ENCODE measurements around the gene CRB2. TPM values are rescaled to one million over a fixed set of nuclear protein-coding genes. Genes with fewer than 3 reads are reported as not detected.

The CRB2 gene
- total and polyA plus RNA-seq, 2 of the 13 experiments (the other 11 are each of a cell fraction or from before 2014, with no cell fraction given), result 0.01 to 0.29 TPM

DNA sequence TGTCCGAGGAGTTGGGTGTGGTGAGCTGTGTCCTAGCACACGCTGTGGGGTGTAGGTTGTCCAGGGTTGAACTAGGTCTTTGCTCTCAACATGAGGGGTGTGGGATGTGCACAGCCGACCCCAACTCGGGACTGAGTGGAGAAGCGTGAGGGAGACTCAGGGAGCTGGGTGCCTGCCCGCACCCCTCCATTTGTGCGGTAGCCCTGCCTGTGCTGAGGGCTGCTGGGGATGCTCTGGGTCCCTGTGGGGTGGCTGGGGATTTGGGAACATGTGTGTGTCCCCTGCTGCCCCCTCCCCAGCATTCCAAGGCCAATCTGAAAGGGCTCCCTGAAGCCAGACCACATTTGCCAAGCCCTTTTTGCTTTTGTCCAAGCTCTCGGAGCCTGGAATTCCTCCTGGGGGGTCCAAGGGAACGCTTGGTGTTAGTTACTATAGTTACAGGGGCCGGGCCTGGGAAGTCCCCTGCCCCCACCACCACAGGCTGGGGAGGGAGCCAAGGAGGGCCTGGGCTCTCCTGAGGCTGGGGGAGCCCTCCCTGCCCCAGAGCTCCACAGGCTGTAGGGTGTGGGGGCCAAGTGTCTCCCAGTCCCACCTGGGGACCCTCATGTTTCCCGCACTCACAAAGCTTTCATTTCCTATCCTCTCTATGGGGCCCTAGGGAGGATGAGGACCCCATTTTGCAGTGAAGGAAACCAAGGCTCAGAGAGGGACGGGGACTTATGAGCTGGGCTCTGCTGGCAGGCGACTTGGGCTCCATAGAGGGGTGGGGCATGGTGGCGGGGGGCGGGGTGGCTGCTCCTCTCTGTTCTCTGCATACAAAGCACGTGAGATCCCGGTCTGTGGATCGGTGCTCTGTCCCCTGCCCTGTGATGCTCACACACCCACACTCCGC, 1.1 kb downstream of the CRB2 start (continued):
- no peak for TF ChIP-seq DNMT3B (CRISPR knock-in tag; conservative IDR thresholded peaks at IDR 0.05)

DNA sequence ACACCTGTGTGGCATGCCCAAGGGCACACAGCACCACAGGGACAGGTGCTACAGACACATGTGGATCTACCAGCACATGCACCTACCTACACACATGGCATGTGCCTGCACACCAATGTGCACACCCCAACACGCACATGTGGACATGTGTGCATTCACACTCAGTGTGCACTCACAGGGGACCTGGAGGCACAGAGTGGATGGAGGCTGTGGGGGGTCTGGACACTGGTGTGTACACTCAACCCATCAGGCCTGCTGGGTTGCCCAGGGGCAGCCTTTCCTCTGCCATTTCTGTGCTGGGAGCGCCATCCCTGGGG, 1.7 kb downstream of the CRB2 start:
- WGBS (ENCODE audit: low lambda C conversion rate), result 57% methylated on average over 1 of the region's 2 CpGs
- ChIA-PET POLR2A (no interaction called here), CTCF (ENCODE audit: low intra/inter-chr PET ratio, low total read pairs) (no interaction called here)
- no peaks in the 10 kb centered on the region for H4K20me1 ChIP-seq (ENCODE audit: insufficient read depth, low read length)
- DNase-seq (ENCODE audit: low spot score) (no peak), ATAC-seq (no peak), FAIRE-seq (no peak)
- H3K27me3 ChIP-seq (ENCODE audit: control insufficient read depth in 1 of 2, insufficient read depth in 2 of 2, low read length in 2 of 2), result peaks cover 1 to 27% of the 10 kb centered on the region in 2 experiments; a peak in 3 of 5 replicates
- no peaks in the 10 kb centered on the region for H3K36me3 ChIP-seq (replicated peaks in 1 of 2; ENCODE audit: control insufficient read depth in 1 of 2, insufficient read depth in 2 of 2, low read length in 2 of 2)
- no TSS peak for BruUV-seq (replicated peaks)
- H3K9ac ChIP-seq (ENCODE audit: insufficient read depth, low read depth, low read length), result no peak overlapping the region
- H3K79me2 ChIP-seq (ENCODE audit: insufficient read depth, low read length), result no peaks in the 10 kb centered on the region
- H3K27ac ChIP-seq (ENCODE audit: extremely low read length, insufficient read depth, low read length), result no peak overlapping the region
- H2AFZ ChIP-seq (ENCODE audit: low read length), result no peak overlapping the region
- in situ Hi-C loops (cut with HindIII; ENCODE audit: extremely low pct_ligation_motif_present, low pct_unique_long_range_greater_than_20kb) (no loop called here), intact Hi-C loops (cut with micrococcal nuclease; ENCODE audit: unreplicated experiment) (no loop called here)
- H3K4me2 ChIP-seq (ENCODE audit: low read depth, low read length), result no peak overlapping the region; the same call in 1 of the 2 replicates
- no peak overlapping the region for H3K4me3 ChIP-seq (replicated peaks in 1 of 3; ENCODE audit: insufficient read depth in 1 of 3, low read depth in 2 of 3, low read length in 3 of 3)
- no peaks in the 10 kb centered on the region for H3K9me3 ChIP-seq (ENCODE audit: low read length)
- TF ChIP-seq, protein P1, sequence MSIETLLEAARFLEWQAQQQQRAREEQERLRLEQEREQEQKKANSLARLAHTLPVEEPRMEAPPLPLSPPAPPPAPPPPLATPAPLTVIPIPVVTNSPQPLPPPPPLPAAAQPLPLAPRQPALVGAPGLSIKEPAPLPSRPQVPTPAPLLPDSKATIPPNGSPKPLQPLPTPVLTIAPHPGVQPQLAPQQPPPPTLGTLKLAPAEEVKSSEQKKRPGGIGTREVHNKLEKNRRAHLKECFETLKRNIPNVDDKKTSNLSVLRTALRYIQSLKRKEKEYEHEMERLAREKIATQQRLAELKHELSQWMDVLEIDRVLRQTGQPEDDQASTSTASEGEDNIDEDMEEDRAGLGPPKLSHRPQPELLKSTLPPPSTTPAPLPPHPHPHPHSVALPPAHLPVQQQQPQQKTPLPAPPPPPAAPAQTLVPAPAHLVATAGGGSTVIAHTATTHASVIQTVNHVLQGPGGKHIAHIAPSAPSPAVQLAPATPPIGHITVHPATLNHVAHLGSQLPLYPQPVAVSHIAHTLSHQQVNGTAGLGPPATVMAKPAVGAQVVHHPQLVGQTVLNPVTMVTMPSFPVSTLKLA (IDR thresholded peaks at IDR 0.05), result peak; percentile 94
- TF ChIP-seq ZNF451 (CRISPR knock-in tag; IDR thresholded peaks at IDR 0.05), result no peak
- H3K4me1 ChIP-seq (ENCODE audit: insufficient read depth, low read length), result peaks cover 86% of the 10 kb centered on the region
